ENCODE data around the gene TRAF2. TPM values are rescaled to one million over a fixed set of nuclear protein-coding genes. Genes with fewer than 3 reads are reported as not detected.

TRAF2 gene
- total and polyA plus RNA-seq, 2 of the 13 experiments (the other 11 are each of a cell fraction or from before 2014, with no cell fraction given), result 12.4 to 13.6 TPM

DNA sequence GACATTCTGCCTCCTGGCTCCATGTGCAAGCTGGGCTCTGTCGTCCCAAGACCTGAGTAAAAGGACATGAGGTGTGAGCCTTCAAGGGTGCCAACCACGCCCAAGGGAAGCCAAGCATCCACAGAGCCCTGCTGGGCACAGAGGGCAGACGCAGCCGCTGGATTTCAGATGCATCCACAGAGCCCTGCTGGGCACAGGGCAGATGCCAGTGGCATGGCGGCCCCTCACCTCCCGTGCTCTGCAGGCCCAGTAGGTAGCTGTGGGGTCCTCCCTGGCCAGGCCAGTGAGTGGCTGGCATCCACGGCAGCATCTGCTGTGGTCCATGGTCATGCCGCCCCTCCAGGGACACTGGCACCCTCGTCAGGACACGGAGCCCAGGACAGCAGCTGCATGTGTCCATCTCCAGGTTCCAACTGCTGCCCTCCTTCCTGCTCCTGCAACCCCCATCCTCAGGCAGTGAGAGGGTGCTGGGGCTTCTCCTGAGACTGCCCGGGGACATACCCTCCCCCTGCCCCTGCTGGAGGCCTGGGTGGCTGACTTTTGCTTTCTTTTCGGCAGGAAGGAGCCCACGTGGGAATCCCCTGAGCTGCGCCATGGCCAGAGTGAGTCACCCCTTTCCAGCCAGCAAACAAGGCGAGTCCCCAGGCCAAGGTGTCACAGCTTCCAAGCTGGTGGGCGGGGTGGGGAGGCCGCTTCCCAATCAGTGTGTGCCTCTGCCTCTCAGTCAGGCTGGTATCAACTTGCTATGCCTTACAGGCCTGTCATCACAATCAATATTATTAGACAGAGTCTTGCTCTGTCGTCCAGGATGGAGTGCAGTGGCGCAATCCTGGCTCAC is 4.0 kb upstream of the TRAF2 start (continued):
- TF ChIP-seq FIP1L1 (IDR thresholded peaks at IDR 0.05; ENCODE audit: borderline replicate concordance, insufficient read depth, low read depth, low read length) (no peak), ZNF552 (CRISPR knock-in tag; IDR thresholded peaks at IDR 0.05; ENCODE audit: borderline replicate concordance) (no peak; the same call in 1 of the 2 replicates), PAF1 (CRISPR knock-in tag; IDR thresholded peaks at IDR 0.05) (no peak), BCLAF1 (IDR thresholded peaks at IDR 0.05) (no peak), ZNF337 (CRISPR knock-in tag; IDR thresholded peaks at IDR 0.05; ENCODE audit: borderline replicate concordance, low read depth) (peak; percentile 83; the same call in 1 of the 2 replicates), IRF9 (CRISPR knock-in tag; IDR thresholded peaks at IDR 0.05; ENCODE audit: borderline replicate concordance) (no peak; the same call in none of the 2 replicates), SNAPC2 (CRISPR knock-in tag; IDR thresholded peaks at IDR 0.05) (no peak), KDM5B (CRISPR knock-in tag; IDR thresholded peaks at IDR 0.05; ENCODE audit: borderline replicate concordance) (peak; percentile 51; the same call in 1 of the 2 replicates), HNRNPLL (IDR thresholded peaks at IDR 0.05; ENCODE audit: low read depth, low read length, poor library complexity, severe bottlenecking) (peak; percentile 51), ZSCAN21 (CRISPR knock-in tag; IDR thresholded peaks at IDR 0.05; ENCODE audit: borderline replicate concordance) (no peak; the same call in 1 of the 2 replicates), TBL1XR1 (IDR thresholded peaks at IDR 0.05; ENCODE audit: borderline replicate concordance, low read length, partially characterized antibody) (no peak), YEATS2 (CRISPR knock-in tag; IDR thresholded peaks at IDR 0.05; ENCODE audit: borderline replicate concordance) (peak; percentile 62), ZNF24 (IDR thresholded peaks at IDR 0.05) (no peak), SYNCRIP (IDR thresholded peaks at IDR 0.05; ENCODE audit: insufficient read depth, low read depth, low read length) (no peak), NFYB (CRISPR knock-in tag; IDR thresholded peaks at IDR 0.05) (peak; percentile 65), MED8 (CRISPR knock-in tag; IDR thresholded peaks at IDR 0.05; ENCODE audit: insufficient replicate concordance) (peak; percentile 43), GFI1 (CRISPR knock-in tag; IDR thresholded peaks at IDR 0.05; ENCODE audit: borderline replicate concordance) (peak; percentile 89), ADNP (CRISPR knock-in tag; IDR thresholded peaks at IDR 0.05) (no peak), SOX13 (IDR thresholded peaks at IDR 0.05) (no peak), SOX13 (CRISPR knock-in tag; conservative IDR thresholded peaks at IDR 0.05 in 1 of 2, IDR thresholded peaks at IDR 0.05 in 1 of 2) (peak in 1 of 2 experiments; percentile 61; a peak in 1 of 4 replicates)
- TF ChIP-seq, protein P1, sequence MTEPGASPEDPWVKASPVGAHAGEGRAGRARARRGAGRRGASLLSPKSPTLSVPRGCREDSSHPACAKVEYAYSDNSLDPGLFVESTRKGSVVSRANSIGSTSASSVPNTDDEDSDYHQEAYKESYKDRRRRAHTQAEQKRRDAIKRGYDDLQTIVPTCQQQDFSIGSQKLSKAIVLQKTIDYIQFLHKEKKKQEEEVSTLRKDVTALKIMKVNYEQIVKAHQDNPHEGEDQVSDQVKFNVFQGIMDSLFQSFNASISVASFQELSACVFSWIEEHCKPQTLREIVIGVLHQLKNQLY (CRISPR knock-in tag; IDR thresholded peaks at IDR 0.05), result peak; percentile 81
- TF ChIP-seq, protein P2, sequence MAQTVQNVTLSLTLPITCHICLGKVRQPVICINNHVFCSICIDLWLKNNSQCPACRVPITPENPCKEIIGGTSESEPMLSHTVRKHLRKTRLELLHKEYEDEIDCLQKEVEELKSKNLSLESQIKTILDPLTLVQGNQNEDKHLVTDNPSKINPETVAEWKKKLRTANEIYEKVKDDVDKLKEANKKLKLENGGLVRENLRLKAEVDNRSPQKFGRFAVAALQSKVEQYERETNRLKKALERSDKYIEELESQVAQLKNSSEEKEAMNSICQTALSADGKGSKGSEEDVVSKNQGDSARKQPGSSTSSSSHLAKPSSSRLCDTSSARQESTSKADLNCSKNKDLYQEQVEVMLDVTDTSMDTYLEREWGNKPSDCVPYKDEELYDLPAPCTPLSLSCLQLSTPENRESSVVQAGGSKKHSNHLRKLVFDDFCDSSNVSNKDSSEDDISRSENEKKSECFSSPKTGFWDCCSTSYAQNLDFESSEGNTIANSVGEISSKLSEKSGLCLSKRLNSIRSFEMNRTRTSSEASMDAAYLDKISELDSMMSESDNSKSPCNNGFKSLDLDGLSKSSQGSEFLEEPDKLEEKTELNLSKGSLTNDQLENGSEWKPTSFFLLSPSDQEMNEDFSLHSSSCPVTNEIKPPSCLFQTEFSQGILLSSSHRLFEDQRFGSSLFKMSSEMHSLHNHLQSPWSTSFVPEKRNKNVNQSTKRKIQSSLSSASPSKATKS (CRISPR knock-in tag; IDR thresholded peaks at IDR 0.05), result no peak
